Measurements from ENCODE around the gene SELENOO.

- TF ChIP-seq CTCF (conservative IDR thresholded peaks at IDR 0.05; ENCODE audit: low read depth, low read length) (no peak), EZH2 (IDR thresholded peaks at IDR 0.05; ENCODE audit: borderline replicate concordance, low read depth, low read length, poor library complexity, severe bottlenecking) (no peak)
These were observed 50.0 kb downstream of the SELENOO start, which contains the start of gene HDAC10 for GRCh38 chr22:50250555-50251476.

Data from A673 (cell line).